Measurements from ENCODE around the gene CGRRF1. TPM values are rescaled to one million over a fixed set of nuclear protein-coding genes. Genes with fewer than 3 reads are reported as not detected.

Gene CGRRF1
- total and polyA plus RNA-seq, 4 donors: 11.2 to 21.5 (median 16.7) TPM

- DNase-seq (peak in 2 of 3 donors; percentile 67 to 77), ATAC-seq (ENCODE audit: insufficient read depth, low FRiP score) (no peak)
- TF ChIP-seq CTCF (IDR thresholded peaks at IDR 0.05; ENCODE audit: control extremely low read depth, extremely low read depth): no peak
- Histone ChIP-seq H3K4me3 (no peak overlapping the region), H3K9ac (ENCODE audit: insufficient read depth in 1 of 2, low read length in 2 of 2) (peak overlapping the region in 1 of 2 donors; percentile 55), H3K27ac (ENCODE audit: low read depth in 1 of 2, low read length in 1 of 2) (no peak overlapping the region), H3K9me3 (ENCODE audit: control insufficient read depth in 4 of 4, insufficient read depth in 3 of 4, low read length in 3 of 4) (no peaks in the 10 kb centered on the region), H3K27me3 (ENCODE audit: control insufficient read depth in 3 of 3, insufficient read depth in 3 of 3, low read length in 2 of 3) (no peaks in the 10 kb centered on the region), H3K36me3 (ENCODE audit: control insufficient read depth in 4 of 4, insufficient read depth in 4 of 4, low read length in 4 of 4) (peaks cover 0 to 10% (median 4%) of the 10 kb centered on the region in 4 donors), H3K4me1 (ENCODE audit: control insufficient read depth in 5 of 5, insufficient read depth in 5 of 5, low read length in 5 of 5) (peaks cover 0 to 13% (median 4%) of the 10 kb centered on the region in 5 donors)
- 48 to 62% methylated on average over 2 of the region's 2 CpGs for WGBS, 2 donors
These were observed 25.9 kb downstream of the CGRRF1 start for GRCh38 chr14:54535646-54536045.

GRCh38 chr14:54537651-54538050 lies 27.9 kb downstream of the CGRRF1 start:
- ATAC-seq (ENCODE audit: insufficient read depth, low FRiP score) (no peak), DNase-seq (no peak)
- no peak overlapping the region for H3K9ac ChIP-seq (ENCODE audit: insufficient read depth in 1 of 2, low read length in 2 of 2)
- H3K36me3 ChIP-seq (ENCODE audit: control insufficient read depth in 4 of 4, insufficient read depth in 4 of 4, low read length in 4 of 4): peaks cover 0 to 9% (median 5%) of the 10 kb centered on the region in 4 donors
- no peak overlapping the region for H3K27ac ChIP-seq (ENCODE audit: low read depth in 1 of 2, low read length in 1 of 2)
- TF ChIP-seq CTCF (IDR thresholded peaks at IDR 0.05; ENCODE audit: control extremely low read depth, extremely low read depth): no peak
- 64 to 88% methylated on average over 2 of the region's 2 CpGs for WGBS, 2 donors
- no peak overlapping the region for H3K4me3 ChIP-seq
- no peaks in the 10 kb centered on the region for H3K9me3 ChIP-seq (ENCODE audit: control insufficient read depth in 4 of 4, insufficient read depth in 3 of 4, low read length in 3 of 4)
- no peaks in the 10 kb centered on the region for H3K27me3 ChIP-seq (ENCODE audit: control insufficient read depth in 3 of 3, insufficient read depth in 3 of 3, low read length in 2 of 3)
- H3K4me1 ChIP-seq (ENCODE audit: control insufficient read depth in 5 of 5, insufficient read depth in 5 of 5, low read length in 5 of 5): peaks cover 0 to 13% (median 4%) of the 10 kb centered on the region in 5 donors

GRCh38 chr14:54538055-54538454 lies 28.3 kb downstream of the CGRRF1 start:
- H3K4me1 ChIP-seq (ENCODE audit: control insufficient read depth in 5 of 5, insufficient read depth in 5 of 5, low read length in 5 of 5): peaks cover 0 to 13% (median 4%) of the 10 kb centered on the region in 5 donors
- H3K36me3 ChIP-seq (ENCODE audit: control insufficient read depth in 4 of 4, insufficient read depth in 4 of 4, low read length in 4 of 4): peaks cover 0 to 9% (median 5%) of the 10 kb centered on the region in 4 donors
- H3K9ac ChIP-seq (ENCODE audit: insufficient read depth in 1 of 2, low read length in 2 of 2): no peak overlapping the region
- H3K27me3 ChIP-seq (ENCODE audit: control insufficient read depth in 3 of 3, insufficient read depth in 3 of 3, low read length in 2 of 3): no peaks in the 10 kb centered on the region
- no peak overlapping the region for H3K27ac ChIP-seq (ENCODE audit: low read depth in 1 of 2, low read length in 1 of 2)
- H3K9me3 ChIP-seq (ENCODE audit: control insufficient read depth in 4 of 4, insufficient read depth in 3 of 4, low read length in 3 of 4): no peaks in the 10 kb centered on the region
- peak in 1 of 3 donors; percentile 3 for DNase-seq
- no peak for ATAC-seq (ENCODE audit: insufficient read depth, low FRiP score)
- TF ChIP-seq CTCF (IDR thresholded peaks at IDR 0.05; ENCODE audit: control extremely low read depth, extremely low read depth): no peak
- H3K4me3 ChIP-seq: no peak overlapping the region
- WGBS, 2 donors: 92 to 95% methylated on average over 3 of the region's 3 CpGs

- no peaks in the 10 kb centered on the region for H3K36me3 ChIP-seq (ENCODE audit: control insufficient read depth in 4 of 4, insufficient read depth in 4 of 4, low read length in 4 of 4)
- no peak overlapping the region for H3K4me3 ChIP-seq
- TF ChIP-seq CTCF (IDR thresholded peaks at IDR 0.05; ENCODE audit: control extremely low read depth, extremely low read depth): no peak
- DNase-seq (no peak), ATAC-seq (ENCODE audit: insufficient read depth, low FRiP score) (no peak)
- 97% methylated on average over 3 of the region's 3 CpGs for WGBS, 2 donors
- no peaks in the 10 kb centered on the region for H3K9me3 ChIP-seq (ENCODE audit: control insufficient read depth in 4 of 4, insufficient read depth in 3 of 4, low read length in 3 of 4)
- no peak overlapping the region for H3K27ac ChIP-seq (ENCODE audit: low read depth in 1 of 2, low read length in 1 of 2)
- H3K4me1 ChIP-seq (ENCODE audit: control insufficient read depth in 5 of 5, insufficient read depth in 5 of 5, low read length in 5 of 5): no peaks in the 10 kb centered on the region
- no peaks in the 10 kb centered on the region for H3K27me3 ChIP-seq (ENCODE audit: control insufficient read depth in 3 of 3, insufficient read depth in 3 of 3, low read length in 2 of 3)
- H3K9ac ChIP-seq (ENCODE audit: insufficient read depth in 1 of 2, low read length in 2 of 2): no peak overlapping the region
These were observed 37.9 kb downstream of the CGRRF1 start for GRCh38 chr14:54547583-54547982.

Data from lung (tissue), 12 donors.